Measurements from ENCODE around the gene PEF1.

- TF ChIP-seq CTCF (IDR thresholded peaks at IDR 0.05) (no peak), POLR2A (IDR thresholded peaks at IDR 0.05) (no peak)
Measured at GRCh38 chr1:31665234-31665878, 20.7 kb upstream of the PEF1 start.
